ENCODE results near the gene CCDC30. TPM values are rescaled to one million over a fixed set of nuclear protein-coding genes. Genes with fewer than 3 reads are reported as not detected.

Gene CCDC30
- total and polyA plus RNA-seq, 10 donors = 0.65 to 11.6 (median 3.7) TPM

GRCh38 chr1:42456010-42456753 is 6.9 kb upstream of the CCDC30 start, which contains the start of the genes PPCS and ZMYND12:
Gene PPCS, plus strand, starts transcription at chr1:42456543. Its CDS starts 23 bp downstream, at chr1:42456566.
Gene ZMYND12, minus strand, starts transcription at chr1:42456022. Its CDS starts 25 bp downstream, at chr1:42455997.
- Histone ChIP-seq H3K36me3 (peaks cover 0 to 40% (median 32%) of the 10 kb centered on the region in 6 donors), H3K27me3 (replicated peaks in 1 of 7) (no peaks in the 10 kb centered on the region), H3K4me3 (peak within 1 kb of the TSS; percentile 70 to 98 (median 86)), H3K27ac (peak within 1 kb of the TSS; percentile 92 to 98 (median 96)), H3K4me1 (peaks cover 24 to 54% (median 32%) of the 10 kb centered on the region in 6 donors), H3K9me3 (no peaks in the 10 kb centered on the region)
- intact Hi-C loops (cut with DNase I; ENCODE audit: low total_unique reads) = no loop called here
- WGBS, 5 donors = 0 to 1% (median 1%) methylated on average over 30 to 66 of the region's 66 CpGs
- peak; percentile 90 to 96 (median 90) for TF ChIP-seq POLR2AphosphoS5 (IDR thresholded peaks at IDR 0.05)
- TF ChIP-seq CTCF (IDR thresholded peaks at IDR 0.05 in 8 of 11, conservative IDR thresholded peaks at IDR 0.05 in 3 of 11) = peak in 8 of 11 experiments; percentile 15 to 64 (median 56)
- TF ChIP-seq POLR2A (IDR thresholded peaks at IDR 0.05) = peak; percentile 9 to 84 (median 53)
- peak; percentile 97 for DNase-seq

GRCh38 chr1:42456754-42457089 is 6.4 kb upstream of the CCDC30 start:
- H3K27ac ChIP-seq = peak overlapping the region; percentile 92 to 98 (median 96)
- intact Hi-C loops (cut with DNase I; ENCODE audit: low total_unique reads) = no loop called here
- peaks cover 0 to 45% (median 33%) of the 10 kb centered on the region in 6 donors for H3K36me3 ChIP-seq
- DNase-seq = no peak
- no peaks in the 10 kb centered on the region for H3K9me3 ChIP-seq
- WGBS, 5 donors = 0 to 1% (median 1%) methylated on average over 11 to 23 of the region's 23 CpGs
- H3K4me1 ChIP-seq = peaks cover 24 to 60% (median 33%) of the 10 kb centered on the region in 6 donors
- peak overlapping the region; percentile 70 to 98 (median 86) for H3K4me3 ChIP-seq
- H3K27me3 ChIP-seq (replicated peaks in 1 of 7) = no peaks in the 10 kb centered on the region
- TF ChIP-seq POLR2AphosphoS5 (IDR thresholded peaks at IDR 0.05) = peak in 1 of 3 donors; percentile 84
- no peak for TF ChIP-seq CTCF (IDR thresholded peaks at IDR 0.05 in 8 of 11, conservative IDR thresholded peaks at IDR 0.05 in 3 of 11)

GRCh38 chr1:42461196-42461595 is 1.9 kb upstream of the CCDC30 start:
- no peak overlapping the region for H3K4me3 ChIP-seq
- no peak overlapping the region for H3K27ac ChIP-seq
- WGBS, 5 donors = 87 to 100% (median 94%) methylated on average over 2 of the region's 2 CpGs
- peaks cover 0 to 51% (median 33%) of the 10 kb centered on the region in 6 donors for H3K36me3 ChIP-seq
- TF ChIP-seq POLR2AphosphoS5 (IDR thresholded peaks at IDR 0.05) (no peak), POLR2A (IDR thresholded peaks at IDR 0.05) (no peak), CTCF (IDR thresholded peaks at IDR 0.05 in 8 of 11, conservative IDR thresholded peaks at IDR 0.05 in 3 of 11) (no peak)
- intact Hi-C loops (cut with DNase I; ENCODE audit: low total_unique reads) = no loop called here
- H3K9me3 ChIP-seq = no peaks in the 10 kb centered on the region
- DNase-seq = no peak
- H3K27me3 ChIP-seq (replicated peaks in 1 of 7) = no peaks in the 10 kb centered on the region
- peaks cover 22 to 77% (median 45%) of the 10 kb centered on the region in 6 donors for H3K4me1 ChIP-seq

- Histone ChIP-seq H3K4me1 (peaks cover 5 to 55% (median 24%) of the 10 kb centered on the region in 6 donors), H3K36me3 (peaks cover 0 to 34% (median 21%) of the 10 kb centered on the region in 6 donors), H3K27ac (peak overlapping the region in 2 of 8 donors; percentile 60 to 65), H3K9me3 (no peaks in the 10 kb centered on the region), H3K4me3 (peak overlapping the region in 7 of 8 donors; percentile 65 to 96 (median 75)), H3K27me3 (replicated peaks in 1 of 7) (no peaks in the 10 kb centered on the region)
- no peak for DNase-seq
- TF ChIP-seq POLR2A (IDR thresholded peaks at IDR 0.05) (no peak), CTCF (IDR thresholded peaks at IDR 0.05 in 8 of 11, conservative IDR thresholded peaks at IDR 0.05 in 3 of 11) (no peak)
- intact Hi-C loops (cut with DNase I; ENCODE audit: low total_unique reads) = no loop called here
- WGBS, 5 donors = 82 to 91% (median 90%) methylated on average over 3 of the region's 3 CpGs
Observed at GRCh38 chr1:42463921-42464320, 835 bp downstream of the CCDC30 start.
